Tibial nerve (tissue), 4 donors: ENCODE results near the gene ZNF644. TPM values are rescaled to one million over a fixed set of nuclear protein-coding genes. Genes with fewer than 3 reads are reported as not detected.

ENCODE experiments used
- DNase-seq, 2 donors: peaks; one replicate each; pipeline ENCODE4 v3.0.0-alpha.2; 2019; ENCODE audit warnings: low spot score in 2 of 2
- H3K27ac ChIP-seq, 4 donors: fragments of 200-600 bp; sonication (generic) in 3 of 4; one replicate each; pipeline ENCODE4 v1.5.1; 2017 to 2019; ENCODE audit warnings: mild to moderate bottlenecking in 1 of 4
- H3K27me3 ChIP-seq, 2 donors: fragments of 200-600 bp; sonication (generic) in 1 of 2; one replicate each; pipeline versions ENCODE4 v1.5.1 to v1.6.0; 2017 to 2019
- H3K36me3 ChIP-seq, 3 donors: fragments of 200-600 bp; sonication (generic); one replicate each; pipeline ENCODE4 v1.5.1; 2018 to 2019
- H3K4me1 ChIP-seq, 4 donors: fragments of 200-600 bp; sonication (generic) in 3 of 4; one replicate each; pipeline ENCODE4 v1.5.1; 2017 to 2019
- H3K4me3 ChIP-seq, 4 donors: fragments of 200-600 bp; sonication (generic) in 3 of 4; one replicate each; pipeline ENCODE4 v1.5.1; 2017 to 2019; ENCODE audit warnings: mild to moderate bottlenecking in 1 of 4, moderate library complexity in 1 of 4
- H3K9me3 ChIP-seq, 4 donors: fragments of 200-600 bp; sonication (generic) in 3 of 4; one replicate each; pipeline ENCODE4 v1.5.1; 2017 to 2019
- CTCF ChIP-seq, 5 experiments: fragments of 200-600 bp in 3 of 5; fragments of 450-650 bp in 2 of 5; sonication (generic) in 3 of 5; IDR thresholded peaks; one replicate each; pipeline ENCODE4 v1.5.1; 2016 to 2019; ENCODE audit warnings: antibody characterized with exemption in 5 of 5, mild to moderate bottlenecking in 3 of 5, moderate library complexity in 2 of 5
- EP300 ChIP-seq, 2 donors: sonication (generic); formaldehyde crosslinking; IDR thresholded peaks; one replicate each; pipeline ENCODE4 v1.6.1; 2017; ENCODE audit warnings: antibody characterized with exemption in 2 of 2, mild to moderate bottlenecking in 1 of 2
- POLR2A ChIP-seq, 2 donors: fragments of 450-650 bp; IDR thresholded peaks; one replicate each; pipeline ENCODE4 v1.6.1; 2017; ENCODE audit warnings: antibody characterized with exemption in 2 of 2, mild to moderate bottlenecking in 2 of 2, moderate library complexity in 2 of 2
- WGBS, 2 donors: methylation state at CpG; one replicate each; pipeline ENCODE4 v1.1.5; 2018; 5-methylcytosine and 5-hydroxymethylcytosine counted together
- total RNA-seq, 4 donors: library from RNA; depleted of rRNA; stranded (reverse); fragments of >200 nt; gene quantifications; one replicate each; pipeline ENCODE4 v1.1.0, GENCODE V29; 2016

ZNF644 gene
- total RNA-seq, 4 donors from 2014 or later = 43.3 to 97.2 (median 70.8) TPM

GRCh38 chr1:90959352-90960206 lies 62.3 kb downstream of the ZNF644 start:
- peaks cover 0 to 18% (median 0%) of the 10 kb centered on the region in 3 donors for H3K36me3 ChIP-seq
- 81 to 85% methylated on average over 5 of the region's 5 CpGs for WGBS, 2 donors
- no peaks in the 10 kb centered on the region for H3K27me3 ChIP-seq
- DNase-seq = no peak
- TF ChIP-seq CTCF (IDR thresholded peaks at IDR 0.05) (no peak), POLR2A (IDR thresholded peaks at IDR 0.05) (no peak), EP300 (IDR thresholded peaks at IDR 0.05) (no peak)
- peaks cover 0 to 27% (median 0%) of the 10 kb centered on the region in 4 donors for H3K4me1 ChIP-seq
- H3K27ac ChIP-seq = no peak overlapping the region
- no peak overlapping the region for H3K4me3 ChIP-seq
- H3K9me3 ChIP-seq = no peaks in the 10 kb centered on the region

- TF ChIP-seq POLR2A (IDR thresholded peaks at IDR 0.05) (no peak), EP300 (IDR thresholded peaks at IDR 0.05) (no peak), CTCF (IDR thresholded peaks at IDR 0.05) (no peak)
Measured at GRCh38 chr1:90957497-90957896, 64.3 kb downstream of the ZNF644 start.

GRCh38 chr1:90955769-90956168 lies 66.1 kb downstream of the ZNF644 start:
- WGBS, 2 donors = 94 to 100% methylated on average over 1 of the region's 1 CpG
- Histone ChIP-seq H3K36me3 (peaks cover 0 to 18% (median 0%) of the 10 kb centered on the region in 3 donors), H3K27me3 (no peaks in the 10 kb centered on the region), H3K27ac (no peak overlapping the region), H3K4me1 (peaks cover 0 to 30% (median 0%) of the 10 kb centered on the region in 4 donors), H3K4me3 (no peak overlapping the region), H3K9me3 (no peaks in the 10 kb centered on the region)
- DNase-seq = no peak
- TF ChIP-seq EP300 (IDR thresholded peaks at IDR 0.05) = no peak
- no peak for TF ChIP-seq CTCF (IDR thresholded peaks at IDR 0.05)
- no peak for TF ChIP-seq POLR2A (IDR thresholded peaks at IDR 0.05)

More at GRCh38 chr1:90957497-90957896, 64.3 kb downstream of the ZNF644 start:
- peaks cover 0 to 18% (median 0%) of the 10 kb centered on the region in 3 donors for H3K36me3 ChIP-seq
- no peak for DNase-seq
- H3K4me3 ChIP-seq = no peak overlapping the region
- peaks cover 0 to 23% (median 0%) of the 10 kb centered on the region in 4 donors for H3K4me1 ChIP-seq
- H3K9me3 ChIP-seq = no peaks in the 10 kb centered on the region
- H3K27me3 ChIP-seq = no peaks in the 10 kb centered on the region
- H3K27ac ChIP-seq = no peak overlapping the region

- TF ChIP-seq POLR2A (IDR thresholded peaks at IDR 0.05) = no peak
- no peak for TF ChIP-seq CTCF (IDR thresholded peaks at IDR 0.05)
- TF ChIP-seq EP300 (IDR thresholded peaks at IDR 0.05) = no peak
- Histone ChIP-seq H3K36me3 (peaks cover 0 to 13% (median 0%) of the 10 kb centered on the region in 3 donors), H3K9me3 (no peaks in the 10 kb centered on the region), H3K4me3 (no peak overlapping the region), H3K4me1 (peaks cover 0 to 22% (median 0%) of the 10 kb centered on the region in 4 donors), H3K27ac (no peak overlapping the region), H3K27me3 (no peaks in the 10 kb centered on the region)
- DNase-seq = no peak
- 81 to 89% methylated on average over 3 of the region's 3 CpGs for WGBS, 2 donors
Measured at GRCh38 chr1:90952906-90953305, 68.9 kb downstream of the ZNF644 start.

- H3K27ac ChIP-seq = no peak overlapping the region
- H3K9me3 ChIP-seq = no peaks in the 10 kb centered on the region
- peaks cover 0 to 13% (median 0%) of the 10 kb centered on the region in 3 donors for H3K36me3 ChIP-seq
- H3K4me3 ChIP-seq = no peak overlapping the region
- H3K4me1 ChIP-seq = peaks cover 0 to 25% (median 0%) of the 10 kb centered on the region in 4 donors
- TF ChIP-seq EP300 (IDR thresholded peaks at IDR 0.05) (no peak), CTCF (IDR thresholded peaks at IDR 0.05) (no peak), POLR2A (IDR thresholded peaks at IDR 0.05) (no peak)
- DNase-seq = no peak
- H3K27me3 ChIP-seq = no peaks in the 10 kb centered on the region
- 65 to 88% methylated on average over 2 of the region's 2 CpGs for WGBS, 2 donors
Measured at GRCh38 chr1:90951009-90951408, 70.8 kb downstream of the ZNF644 start.
